Left ventricle myocardium inferior (tissue), 1 donor: ENCODE data around the gene PLXDC2. TPM values are rescaled to one million over a fixed set of nuclear protein-coding genes. Genes with fewer than 3 reads are reported as not detected.
"Not testable (repeated sequence)": the region's sequence is repeated elsewhere in the genome, so short reads cannot be mapped to it uniquely, and the experiment has no call there.

Experiments used
- DNase-seq: peaks from one replicate; pipeline ENCODE4 v3.0.0-alpha.2; 2020
- H3K27ac ChIP-seq: fragments of 200-600 bp; replicated peaks from 2 replicates; pipeline ENCODE4 v1.8.0; 2021
- H3K27me3 ChIP-seq: fragments of 200-600 bp; 2 replicates; pipeline ENCODE4 v1.8.0; 2021; ENCODE audit warnings: low read depth
- H3K36me3 ChIP-seq: fragments of 200-600 bp; 2 replicates; pipeline ENCODE4 v1.8.0; 2021
- H3K4me1 ChIP-seq: fragments of 200-600 bp; 2 replicates; pipeline ENCODE4 v1.8.0; 2021
- H3K4me3 ChIP-seq: fragments of 200-600 bp; 2 replicates; pipeline ENCODE4 v1.8.0; 2021; ENCODE audit warnings: mild to moderate bottlenecking, moderate library complexity
- H3K9me3 ChIP-seq: fragments of 200-600 bp; replicated peaks from 2 replicates; pipeline ENCODE4 v1.8.0; 2021
- intact Hi-C: fragments of 100-400 bp; cut with micrococcal nuclease; formaldehyde crosslinking; loops from one replicate; pipeline ENCODE4 v1.11.0; 2022
- long read RNA-seq: library from polyadenylated mRNA; unstranded; transcript quantifications from one replicate; pipeline ENCODE4 v2.0.0, GENCODE V29; 2021
- total RNA-seq: library from RNA; stranded (reverse); fragmentation: NEBNext Ultra II Directional; extraction: Animal tissue kit (Norgen Biotek cat#: 25700); gene quantifications from one replicate; pipeline ENCODE4 v1.2.1, GENCODE V29; 2021
- TF ChIP-seq, protein P1 (sequence below): fragments of 200-600 bp; IDR thresholded peaks from 2 replicates; pipeline ENCODE4 v1.8.0; 2021; ENCODE audit warnings: antibody characterized with exemption, mild to moderate bottlenecking, borderline replicate concordance
- donor health status: DM: no; HTN: yes; CAD: no; lungs with severe emphysema.

Gene PLXDC2
- 16.6 TPM for total RNA-seq
- long read RNA-seq, full-length matches to known transcripts: 6 of 12 reads
- long read RNA-seq, partial matches to known transcripts: 2 of 12 reads
- long read RNA-seq, other reads (novel, unspliced or antisense): 4 of 12 reads

DNA sequence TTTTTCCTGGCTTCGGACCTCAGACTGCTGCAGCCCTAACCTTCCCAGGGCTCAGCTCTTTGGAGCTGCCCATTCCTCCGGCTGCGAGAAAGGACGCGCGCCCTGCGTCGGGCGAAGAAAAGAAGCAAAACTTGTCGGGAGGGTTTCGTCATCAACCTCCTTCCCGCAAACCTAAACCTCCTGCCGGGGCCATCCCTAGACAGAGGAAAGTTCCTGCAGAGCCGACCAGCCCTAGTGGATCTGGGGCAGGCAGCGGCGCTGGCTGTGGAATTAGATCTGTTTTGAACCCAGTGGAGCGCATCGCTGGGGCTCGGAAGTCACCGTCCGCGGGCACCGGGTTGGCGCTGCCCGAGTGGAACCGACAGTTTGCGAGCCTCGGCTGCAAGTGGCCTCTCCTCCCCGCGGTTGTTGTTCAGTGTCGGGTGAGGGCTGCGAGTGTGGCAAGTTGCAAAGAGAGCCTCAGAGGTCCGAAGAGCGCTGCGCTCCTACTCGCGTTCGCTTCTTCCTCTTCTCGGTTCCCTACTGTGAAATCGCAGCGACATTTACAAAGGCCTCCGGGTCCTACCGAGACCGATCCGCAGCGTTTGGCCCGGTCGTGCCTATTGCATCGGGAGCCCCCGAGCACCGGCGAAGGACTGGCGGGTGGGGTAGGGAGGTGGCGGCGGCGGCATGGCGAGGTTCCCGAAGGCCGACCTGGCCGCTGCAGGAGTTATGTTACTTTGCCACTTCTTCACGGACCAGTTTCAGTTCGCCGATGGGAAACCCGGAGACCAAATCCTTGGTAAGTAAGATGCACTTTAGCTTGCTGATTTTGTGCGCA lies at the start of gene PLXDC2:
Gene PLXDC2 (plus strand): TSS at position 22 of the 820 bp plus-strand sequence.
- Histone ChIP-seq H3K9me3 (no peaks in the 10 kb centered on the region), H3K4me3 (peak within 1 kb of the TSS; percentile 83), H3K4me1 (peaks cover 47% of the 10 kb centered on the region), H3K36me3 (no peaks in the 10 kb centered on the region), H3K27ac (peak within 1 kb of the TSS; percentile 89), H3K27me3 (peaks cover 29% of the 10 kb centered on the region)
- intact Hi-C loops: loop anchor here (10.0 kb wide), 1 partner anchor 948 kb away; no protein-coding TSS in a partner anchor
- TF ChIP-seq, protein P1, sequence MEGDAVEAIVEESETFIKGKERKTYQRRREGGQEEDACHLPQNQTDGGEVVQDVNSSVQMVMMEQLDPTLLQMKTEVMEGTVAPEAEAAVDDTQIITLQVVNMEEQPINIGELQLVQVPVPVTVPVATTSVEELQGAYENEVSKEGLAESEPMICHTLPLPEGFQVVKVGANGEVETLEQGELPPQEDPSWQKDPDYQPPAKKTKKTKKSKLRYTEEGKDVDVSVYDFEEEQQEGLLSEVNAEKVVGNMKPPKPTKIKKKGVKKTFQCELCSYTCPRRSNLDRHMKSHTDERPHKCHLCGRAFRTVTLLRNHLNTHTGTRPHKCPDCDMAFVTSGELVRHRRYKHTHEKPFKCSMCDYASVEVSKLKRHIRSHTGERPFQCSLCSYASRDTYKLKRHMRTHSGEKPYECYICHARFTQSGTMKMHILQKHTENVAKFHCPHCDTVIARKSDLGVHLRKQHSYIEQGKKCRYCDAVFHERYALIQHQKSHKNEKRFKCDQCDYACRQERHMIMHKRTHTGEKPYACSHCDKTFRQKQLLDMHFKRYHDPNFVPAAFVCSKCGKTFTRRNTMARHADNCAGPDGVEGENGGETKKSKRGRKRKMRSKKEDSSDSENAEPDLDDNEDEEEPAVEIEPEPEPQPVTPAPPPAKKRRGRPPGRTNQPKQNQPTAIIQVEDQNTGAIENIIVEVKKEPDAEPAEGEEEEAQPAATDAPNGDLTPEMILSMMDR: no peak
- DNase-seq: peak; percentile 43

DNA sequence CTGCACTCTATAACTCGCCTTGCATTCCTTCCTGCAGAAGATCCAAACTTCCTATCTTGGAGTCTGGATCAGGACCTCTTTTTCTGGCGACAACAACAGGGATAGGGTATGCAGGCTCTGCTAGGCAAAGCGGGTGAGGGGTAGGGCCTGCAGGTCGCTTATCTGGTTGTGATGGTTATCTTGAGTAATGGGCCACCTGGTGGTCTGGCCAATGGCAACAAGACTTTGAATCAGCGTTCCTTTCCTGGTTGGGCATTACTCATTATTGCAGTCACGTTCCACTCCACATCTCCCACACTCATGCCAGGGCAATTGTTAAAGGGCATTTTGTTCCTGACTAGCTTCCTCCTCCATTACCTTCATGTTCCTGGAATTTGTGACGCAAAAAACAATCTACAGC lies 48.4 kb upstream of the PLXDC2 start:
- TF ChIP-seq, protein P1: no peak

DNA sequence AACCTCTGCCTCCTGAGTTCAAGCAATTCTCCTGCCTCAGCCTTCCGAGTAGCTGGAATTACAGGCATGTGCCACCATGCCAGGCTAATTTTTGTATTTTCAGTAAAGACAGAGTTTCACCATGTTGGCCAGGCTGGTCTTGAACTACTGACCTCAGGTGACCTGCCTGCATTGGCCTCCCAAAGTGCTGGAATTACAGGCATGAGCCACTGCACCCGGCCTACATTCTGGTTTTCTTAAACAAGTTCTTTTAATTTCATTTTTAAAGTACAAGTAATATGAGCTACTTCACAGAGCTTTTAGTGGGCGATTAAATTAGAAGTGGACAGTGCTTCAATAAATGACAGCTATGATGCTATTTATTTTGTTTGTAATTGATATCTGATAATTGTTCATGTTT lies 46.4 kb upstream of the PLXDC2 start:
- H3K36me3 ChIP-seq, intact Hi-C loops, H3K27me3 ChIP-seq, H3K27ac ChIP-seq, H3K4me3 ChIP-seq, H3K9me3 ChIP-seq, DNase-seq, H3K4me1 ChIP-seq: not testable (repeated sequence)

More for the DNA sequence above, 48.4 kb upstream of the PLXDC2 start:
- H3K9me3 ChIP-seq: no peaks in the 10 kb centered on the region
- H3K36me3 ChIP-seq: no peaks in the 10 kb centered on the region
- H3K27ac ChIP-seq: no peak overlapping the region
- DNase-seq: no peak
- no peak overlapping the region for H3K4me3 ChIP-seq
- intact Hi-C loops: no loop called here
- H3K4me1 ChIP-seq: no peaks in the 10 kb centered on the region
- no peaks in the 10 kb centered on the region for H3K27me3 ChIP-seq

DNA sequence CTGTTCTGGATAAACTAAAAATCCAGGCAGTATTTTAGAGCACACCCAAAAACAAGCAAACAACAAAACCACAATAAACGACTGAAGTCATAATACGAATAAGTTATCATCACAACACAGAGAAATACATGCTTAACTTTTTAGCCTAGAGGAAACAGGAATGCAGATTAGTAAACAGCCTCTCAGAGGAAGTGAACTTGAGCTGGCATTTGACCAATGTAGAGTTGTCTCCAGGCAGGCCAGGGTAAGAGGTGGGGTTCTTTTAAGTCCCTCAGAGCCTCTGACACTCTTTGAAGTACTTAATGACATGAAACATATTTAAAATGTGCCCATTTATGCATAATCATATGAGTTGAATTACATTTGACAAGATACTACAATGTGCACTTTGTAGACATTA lies 43.3 kb upstream of the PLXDC2 start:
- TF ChIP-seq, protein P1: no peak
- Histone ChIP-seq H3K36me3 (no peaks in the 10 kb centered on the region), H3K9me3 (peaks cover 7% of the 10 kb centered on the region), H3K27ac (no peak overlapping the region), H3K4me3 (no peak overlapping the region), H3K27me3 (no peaks in the 10 kb centered on the region), H3K4me1 (no peaks in the 10 kb centered on the region)
- intact Hi-C loops: no loop called here
- DNase-seq: no peak

DNA sequence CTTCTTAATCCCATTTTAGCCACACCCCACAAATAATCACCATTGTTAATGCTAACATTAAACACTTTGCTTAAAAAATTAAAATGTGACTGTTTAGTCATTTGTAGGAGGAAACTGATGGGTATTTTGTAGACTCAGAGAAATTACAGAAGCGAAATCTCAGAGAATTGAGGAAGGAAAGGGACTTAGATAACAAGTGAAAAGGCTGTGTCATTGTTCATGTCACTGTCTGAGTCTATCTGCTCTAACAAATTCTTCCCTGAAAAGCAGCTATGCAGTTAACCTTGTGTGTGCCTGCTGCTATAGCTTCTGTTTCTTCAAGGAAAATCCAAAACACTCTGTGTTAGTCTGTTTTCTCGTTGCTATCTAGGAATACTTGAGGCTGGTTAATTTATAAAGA lies 40.9 kb upstream of the PLXDC2 start:
- H3K9me3 ChIP-seq: peaks cover 7% of the 10 kb centered on the region
- H3K27me3 ChIP-seq: no peaks in the 10 kb centered on the region

DNA sequence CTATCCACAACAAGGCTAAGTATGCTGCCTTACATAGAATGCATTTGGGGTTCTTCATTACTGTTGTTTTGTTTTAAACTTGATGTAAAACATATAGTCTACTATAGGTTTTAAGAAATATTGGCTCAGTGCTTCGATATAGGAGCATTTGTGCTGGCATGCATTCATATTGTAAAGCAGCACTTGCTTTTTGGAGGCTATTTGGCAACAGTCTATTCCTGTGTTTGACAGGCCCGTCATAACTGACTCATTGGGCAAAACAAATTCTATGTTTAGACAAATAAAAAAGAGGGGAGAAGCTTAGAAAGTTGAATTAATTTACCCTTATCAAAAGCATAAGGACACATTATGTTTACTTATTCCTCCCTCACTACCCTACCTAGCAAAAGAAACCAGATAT lies 38.4 kb upstream of the PLXDC2 start:
- no peaks in the 10 kb centered on the region for H3K27me3 ChIP-seq
- intact Hi-C loops: no loop called here
- H3K4me1 ChIP-seq: no peaks in the 10 kb centered on the region
- DNase-seq: no peak
- H3K36me3 ChIP-seq: no peaks in the 10 kb centered on the region
- H3K4me3 ChIP-seq: no peak overlapping the region
- peaks cover 7% of the 10 kb centered on the region for H3K9me3 ChIP-seq
- H3K27ac ChIP-seq: no peak overlapping the region
- TF ChIP-seq, protein P1: no peak

More for the DNA sequence above, 40.9 kb upstream of the PLXDC2 start:
- Histone ChIP-seq H3K27ac (no peak overlapping the region), H3K4me1 (no peaks in the 10 kb centered on the region), H3K36me3 (no peaks in the 10 kb centered on the region), H3K4me3 (no peak overlapping the region)
- DNase-seq: no peak
- TF ChIP-seq, protein P1: no peak
- intact Hi-C loops: no loop called here
